ENCODE data around the gene RAB13.

DNA sequence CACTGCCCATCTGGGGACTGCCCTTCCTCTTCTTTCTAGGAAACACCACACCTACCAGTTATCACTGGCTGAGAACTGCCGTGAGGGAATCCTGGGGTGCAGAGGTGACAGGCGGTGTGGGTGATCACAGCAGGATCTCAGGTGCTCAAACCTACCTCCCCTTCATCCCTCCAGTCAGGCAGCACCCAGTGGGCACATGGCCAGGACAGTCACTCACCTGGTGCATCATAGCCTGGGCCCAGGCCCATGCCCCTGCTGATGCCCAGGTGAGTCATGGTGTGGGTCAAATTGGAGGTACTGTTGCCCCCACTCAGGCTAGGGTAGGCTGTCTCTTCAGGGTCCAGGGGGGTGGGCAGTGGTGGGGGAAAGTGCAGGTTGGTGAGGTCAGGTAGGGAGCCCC, 34.3 kb downstream of the RAB13 start:
- TF ChIP-seq, protein P1, sequence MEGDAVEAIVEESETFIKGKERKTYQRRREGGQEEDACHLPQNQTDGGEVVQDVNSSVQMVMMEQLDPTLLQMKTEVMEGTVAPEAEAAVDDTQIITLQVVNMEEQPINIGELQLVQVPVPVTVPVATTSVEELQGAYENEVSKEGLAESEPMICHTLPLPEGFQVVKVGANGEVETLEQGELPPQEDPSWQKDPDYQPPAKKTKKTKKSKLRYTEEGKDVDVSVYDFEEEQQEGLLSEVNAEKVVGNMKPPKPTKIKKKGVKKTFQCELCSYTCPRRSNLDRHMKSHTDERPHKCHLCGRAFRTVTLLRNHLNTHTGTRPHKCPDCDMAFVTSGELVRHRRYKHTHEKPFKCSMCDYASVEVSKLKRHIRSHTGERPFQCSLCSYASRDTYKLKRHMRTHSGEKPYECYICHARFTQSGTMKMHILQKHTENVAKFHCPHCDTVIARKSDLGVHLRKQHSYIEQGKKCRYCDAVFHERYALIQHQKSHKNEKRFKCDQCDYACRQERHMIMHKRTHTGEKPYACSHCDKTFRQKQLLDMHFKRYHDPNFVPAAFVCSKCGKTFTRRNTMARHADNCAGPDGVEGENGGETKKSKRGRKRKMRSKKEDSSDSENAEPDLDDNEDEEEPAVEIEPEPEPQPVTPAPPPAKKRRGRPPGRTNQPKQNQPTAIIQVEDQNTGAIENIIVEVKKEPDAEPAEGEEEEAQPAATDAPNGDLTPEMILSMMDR (IDR thresholded peaks at IDR 0.05; ENCODE audit: extremely low read depth in 1 of 2, insufficient read depth in 1 of 2, low read depth in 1 of 2, low read length in 2 of 2), result no peak
- TF ChIP-seq POLR2AphosphoS5 (IDR thresholded peaks at IDR 0.05; ENCODE audit: insufficient read depth, low read depth, low read length) (no peak), EZH2 (IDR thresholded peaks at IDR 0.05; ENCODE audit: borderline replicate concordance, low read depth, low read length, severe bottlenecking) (no peak), GATA2 (IDR thresholded peaks at IDR 0.05; ENCODE audit: insufficient read depth, insufficient read length, low read depth, low read length) (no peak), POLR2A (IDR thresholded peaks at IDR 0.05; ENCODE audit: low read depth, low read length) (no peak), MYC (IDR thresholded peaks at IDR 0.05; ENCODE audit: low read depth, low read length) (no peak)
